ENCODE measurements around the gene EPHA3. TPM values are rescaled to one million over a fixed set of nuclear protein-coding genes. Genes with fewer than 3 reads are reported as not detected.

The EPHA3 gene
- total and polyA plus RNA-seq, 2 donors (not counting 1 experiment from before 2014, with no cell fraction given), result 0.01 TPM; not detected in 1

- no peaks in the 10 kb centered on the region for H3K79me2 ChIP-seq (ENCODE audit: control insufficient read depth, insufficient read depth, low read length)
- no peak overlapping the region for H3K9ac ChIP-seq (ENCODE audit: low read length)
- no peak overlapping the region for H3K4me2 ChIP-seq (replicated peaks; ENCODE audit: low read depth, low read length, poor library complexity, severe bottlenecking)
- TF ChIP-seq CTCF (IDR thresholded peaks at IDR 0.05), result no peak
- TF ChIP-seq EZH2 (IDR thresholded peaks at IDR 0.05; ENCODE audit: borderline replicate concordance, insufficient read depth, low read depth, low read length, poor library complexity, severe bottlenecking), result no peak
- no peaks in the 10 kb centered on the region for H3K9me3 Mint-ChIP-seq (ENCODE audit: insufficient read depth)
- no peak for DNase-seq
- no peak overlapping the region for H3K27ac Mint-ChIP-seq
- no peak overlapping the region for H3K4me3 Mint-ChIP-seq
- ChIA-PET POLR2A (no interaction called here), CTCF (no interaction called here)
- H3K27me3 ChIP-seq (replicated peaks in 1 of 4; ENCODE audit: control extremely low read depth in 1 of 4, control insufficient read depth in 3 of 4, insufficient read depth in 4 of 4, low read length in 3 of 4), result no peaks in the 10 kb centered on the region
- no peaks in the 10 kb centered on the region for H3K4me1 ChIP-seq (ENCODE audit: control insufficient read depth in 2 of 2, insufficient read depth in 2 of 2, low read length in 2 of 2)
- H3K36me3 ChIP-seq (replicated peaks in 1 of 2; ENCODE audit: control extremely low read depth in 1 of 2, control insufficient read depth in 1 of 2, extremely low read depth in 1 of 2, insufficient read depth in 2 of 2, low read length in 1 of 2), result no peaks in the 10 kb centered on the region
- no peak for ATAC-seq (ENCODE audit: low read depth)
- intact Hi-C loops (cut with micrococcal nuclease), result no loop called here
- no peak overlapping the region for H3K4me3 ChIP-seq (ENCODE audit: control extremely low read depth in 1 of 5, extremely low read depth in 1 of 5, insufficient read depth in 1 of 5, low read depth in 2 of 5, low read length in 4 of 5)
- no peak overlapping the region for H2AFZ ChIP-seq (ENCODE audit: insufficient read depth, low read depth, low read length, poor library complexity, severe bottlenecking)
- H3K9me3 ChIP-seq (ENCODE audit: control extremely low read depth in 1 of 3, control insufficient read depth in 2 of 3, insufficient read depth in 1 of 3, low read length in 2 of 3), result no peaks in the 10 kb centered on the region
- WGBS (ENCODE audit: insufficient coverage), result no CpG with 5 or more reads among the region's 1 CpG
- H3K27me3 Mint-ChIP-seq, result no peaks in the 10 kb centered on the region
- no peak overlapping the region for H3K27ac ChIP-seq (ENCODE audit: low read length in 2 of 2)
- no peaks in the 10 kb centered on the region for H4K20me1 ChIP-seq (ENCODE audit: control insufficient read depth, insufficient read depth, low read length, poor library complexity, severe bottlenecking)
- H3K4me1 Mint-ChIP-seq, result no peaks in the 10 kb centered on the region
Measured at GRCh38 chr3:89250742-89251141, 143.3 kb downstream of the EPHA3 start.

- DNase-seq, result no peak
- H3K9me3 Mint-ChIP-seq (ENCODE audit: insufficient read depth), result no peaks in the 10 kb centered on the region
- Histone ChIP-seq H3K4me1 (ENCODE audit: control insufficient read depth in 2 of 2, insufficient read depth in 2 of 2, low read length in 2 of 2) (no peaks in the 10 kb centered on the region), H2AFZ (ENCODE audit: insufficient read depth, low read depth, low read length, poor library complexity, severe bottlenecking) (no peak overlapping the region), H3K4me3 (ENCODE audit: control extremely low read depth in 1 of 5, extremely low read depth in 1 of 5, insufficient read depth in 1 of 5, low read depth in 2 of 5, low read length in 4 of 5) (no peak overlapping the region), H3K9ac (ENCODE audit: low read length) (no peak overlapping the region), H3K36me3 (replicated peaks in 1 of 2; ENCODE audit: control extremely low read depth in 1 of 2, control insufficient read depth in 1 of 2, extremely low read depth in 1 of 2, insufficient read depth in 2 of 2, low read length in 1 of 2) (no peaks in the 10 kb centered on the region), H3K79me2 (ENCODE audit: control insufficient read depth, insufficient read depth, low read length) (no peaks in the 10 kb centered on the region), H3K27me3 (replicated peaks in 1 of 4; ENCODE audit: control extremely low read depth in 1 of 4, control insufficient read depth in 3 of 4, insufficient read depth in 4 of 4, low read length in 3 of 4) (no peaks in the 10 kb centered on the region), H3K27ac (ENCODE audit: low read length in 2 of 2) (no peak overlapping the region), H3K9me3 (ENCODE audit: control extremely low read depth in 1 of 3, control insufficient read depth in 2 of 3, insufficient read depth in 1 of 3, low read length in 2 of 3) (no peaks in the 10 kb centered on the region), H3K4me2 (replicated peaks; ENCODE audit: low read depth, low read length, poor library complexity, severe bottlenecking) (no peak overlapping the region), H4K20me1 (ENCODE audit: control insufficient read depth, insufficient read depth, low read length, poor library complexity, severe bottlenecking) (no peaks in the 10 kb centered on the region)
- WGBS (ENCODE audit: insufficient coverage), result no CpG with 5 or more reads among the region's 4 CpGs
- H3K27ac Mint-ChIP-seq, result no peak overlapping the region
- intact Hi-C loops (cut with micrococcal nuclease), result no loop called here
- H3K4me1 Mint-ChIP-seq, result no peaks in the 10 kb centered on the region
- H3K27me3 Mint-ChIP-seq, result no peaks in the 10 kb centered on the region
- ChIA-PET POLR2A (no interaction called here), CTCF (no interaction called here)
- no peak overlapping the region for H3K4me3 Mint-ChIP-seq
- no peak for ATAC-seq (ENCODE audit: low read depth)
- TF ChIP-seq EZH2 (IDR thresholded peaks at IDR 0.05; ENCODE audit: borderline replicate concordance, insufficient read depth, low read depth, low read length, poor library complexity, severe bottlenecking) (no peak), CTCF (IDR thresholded peaks at IDR 0.05) (no peak)
Measured at GRCh38 chr3:89252016-89252415, 144.6 kb downstream of the EPHA3 start.

Data from B cell (primary cell).